WTC11 (cell line): Measurements from ENCODE around the gene STRN4.

ENCODE experiments used
- ATF2 ChIP-seq: sonication (generic); formaldehyde crosslinking; IDR thresholded peaks from 2 replicates; pipeline ENCODE4 v1.8.1; 2022; ENCODE audit warnings: low read depth, missing genetic modification reagents, borderline replicate concordance
- ESRRA ChIP-seq: sonication (generic); formaldehyde crosslinking; IDR thresholded peaks from 2 replicates; pipeline ENCODE4 v1.8.1; 2022; ENCODE audit warnings: mild to moderate bottlenecking, missing genetic modification reagents, borderline replicate concordance
- FOXJ3 ChIP-seq: sonication (generic); formaldehyde crosslinking; IDR thresholded peaks from 2 replicates; pipeline ENCODE4 v1.9.0; 2021; ENCODE audit warnings: missing genetic modification reagents, mild to moderate bottlenecking, borderline replicate concordance
- MLX ChIP-seq: sonication (generic); formaldehyde crosslinking; IDR thresholded peaks from 2 replicates; pipeline ENCODE4 v1.8.1; 2023; ENCODE audit warnings: mild to moderate bottlenecking, missing genetic modification reagents, moderate library complexity
- RELA ChIP-seq: sonication (generic); formaldehyde crosslinking; IDR thresholded peaks from 2 replicates; pipeline ENCODE4 v1.8.1; 2022; ENCODE audit warnings: missing genetic modification reagents, mild to moderate bottlenecking, borderline replicate concordance
- RORB ChIP-seq: fragments of 250-450 bp; sonication (Bioruptor Pico); IDR thresholded peaks from 2 replicates; pipeline ENCODE4 v1.9.0; 2021; ENCODE audit warnings: mild to moderate bottlenecking
- TCF7 ChIP-seq: sonication (generic); formaldehyde crosslinking; IDR thresholded peaks from 2 replicates; pipeline ENCODE4 v1.8.0; 2022; ENCODE audit warnings: mild to moderate bottlenecking, low read depth, missing genetic modification reagents, moderate library complexity
- TEAD4 ChIP-seq: sonication (generic); formaldehyde crosslinking; IDR thresholded peaks from 2 replicates; pipeline ENCODE4 v1.8.0; 2022; ENCODE audit warnings: mild to moderate bottlenecking, missing genetic modification reagents
- ZBTB43 ChIP-seq: sonication (generic); formaldehyde crosslinking; IDR thresholded peaks from 2 replicates; pipeline ENCODE4 v1.8.1; 2023; ENCODE audit warnings: mild to moderate bottlenecking, missing genetic modification reagents
- TF ChIP-seq, protein P1 (sequence below): fragments of 200-600 bp; IDR thresholded peaks from 2 replicates; pipeline ENCODE4 v1.8.0; 2022; ENCODE audit warnings: antibody characterized with exemption
- TF ChIP-seq, protein P2 (sequence below): sonication (generic); formaldehyde crosslinking; IDR thresholded peaks from 2 replicates; pipeline ENCODE4 v1.8.1; 2023; ENCODE audit warnings: mild to moderate bottlenecking, moderate library complexity, missing genetic modification reagents

DNA sequence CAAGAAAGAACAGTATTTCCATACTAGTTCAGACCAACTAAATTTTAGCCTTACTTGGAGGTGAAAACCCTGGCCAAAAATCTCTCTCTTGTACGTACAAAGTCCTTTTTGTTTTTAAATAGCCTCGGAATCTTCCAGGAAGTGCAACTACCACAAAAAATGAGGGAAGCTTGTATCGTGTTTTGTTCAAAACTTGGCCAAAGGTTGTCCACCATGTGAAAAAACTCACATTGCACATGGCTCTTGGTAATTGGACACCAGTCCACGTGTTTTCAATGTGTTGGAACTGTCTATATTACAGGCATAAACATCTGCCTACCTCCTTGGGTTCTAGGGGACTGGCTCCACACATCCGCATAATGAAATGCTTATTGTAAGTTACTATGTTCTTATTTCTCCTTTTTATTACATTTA, 15.2 kb upstream of the STRN4 start:
- no peak for TF ChIP-seq RORB (CRISPR knock-in tag)
- TF ChIP-seq, protein P1, sequence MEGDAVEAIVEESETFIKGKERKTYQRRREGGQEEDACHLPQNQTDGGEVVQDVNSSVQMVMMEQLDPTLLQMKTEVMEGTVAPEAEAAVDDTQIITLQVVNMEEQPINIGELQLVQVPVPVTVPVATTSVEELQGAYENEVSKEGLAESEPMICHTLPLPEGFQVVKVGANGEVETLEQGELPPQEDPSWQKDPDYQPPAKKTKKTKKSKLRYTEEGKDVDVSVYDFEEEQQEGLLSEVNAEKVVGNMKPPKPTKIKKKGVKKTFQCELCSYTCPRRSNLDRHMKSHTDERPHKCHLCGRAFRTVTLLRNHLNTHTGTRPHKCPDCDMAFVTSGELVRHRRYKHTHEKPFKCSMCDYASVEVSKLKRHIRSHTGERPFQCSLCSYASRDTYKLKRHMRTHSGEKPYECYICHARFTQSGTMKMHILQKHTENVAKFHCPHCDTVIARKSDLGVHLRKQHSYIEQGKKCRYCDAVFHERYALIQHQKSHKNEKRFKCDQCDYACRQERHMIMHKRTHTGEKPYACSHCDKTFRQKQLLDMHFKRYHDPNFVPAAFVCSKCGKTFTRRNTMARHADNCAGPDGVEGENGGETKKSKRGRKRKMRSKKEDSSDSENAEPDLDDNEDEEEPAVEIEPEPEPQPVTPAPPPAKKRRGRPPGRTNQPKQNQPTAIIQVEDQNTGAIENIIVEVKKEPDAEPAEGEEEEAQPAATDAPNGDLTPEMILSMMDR = no peak
- no peak for TF ChIP-seq FOXJ3 (CRISPR knock-in tag)
- TF ChIP-seq MLX = no peak
- TF ChIP-seq ESRRA (CRISPR knock-in tag) = no peak
- TF ChIP-seq ZBTB43 (CRISPR knock-in tag) = no peak
- TF ChIP-seq, protein P2, sequence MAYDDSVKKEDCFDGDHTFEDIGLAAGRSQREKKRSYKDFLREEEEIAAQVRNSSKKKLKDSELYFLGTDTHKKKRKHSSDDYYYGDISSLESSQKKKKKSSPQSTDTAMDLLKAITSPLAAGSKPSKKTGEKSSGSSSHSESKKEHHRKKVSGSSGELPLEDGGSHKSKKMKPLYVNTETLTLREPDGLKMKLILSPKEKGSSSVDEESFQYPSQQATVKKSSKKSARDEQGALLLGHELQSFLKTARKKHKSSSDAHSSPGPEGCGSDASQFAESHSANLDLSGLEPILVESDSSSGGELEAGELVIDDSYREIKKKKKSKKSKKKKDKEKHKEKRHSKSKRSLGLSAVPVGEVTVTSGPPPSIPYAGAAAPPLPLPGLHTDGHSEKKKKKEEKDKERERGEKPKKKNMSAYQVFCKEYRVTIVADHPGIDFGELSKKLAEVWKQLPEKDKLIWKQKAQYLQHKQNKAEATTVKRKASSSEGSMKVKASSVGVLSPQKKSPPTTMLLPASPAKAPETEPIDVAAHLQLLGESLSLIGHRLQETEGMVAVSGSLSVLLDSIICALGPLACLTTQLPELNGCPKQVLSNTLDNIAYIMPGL (CRISPR knock-in tag) = no peak
- no peak for TF ChIP-seq TCF7
- TF ChIP-seq RELA (CRISPR knock-in tag) = no peak
- no peak for TF ChIP-seq TEAD4 (CRISPR knock-in tag)
- TF ChIP-seq ATF2 = no peak
